ENCODE results near the gene SBF2.

Gene SBF2

DNA sequence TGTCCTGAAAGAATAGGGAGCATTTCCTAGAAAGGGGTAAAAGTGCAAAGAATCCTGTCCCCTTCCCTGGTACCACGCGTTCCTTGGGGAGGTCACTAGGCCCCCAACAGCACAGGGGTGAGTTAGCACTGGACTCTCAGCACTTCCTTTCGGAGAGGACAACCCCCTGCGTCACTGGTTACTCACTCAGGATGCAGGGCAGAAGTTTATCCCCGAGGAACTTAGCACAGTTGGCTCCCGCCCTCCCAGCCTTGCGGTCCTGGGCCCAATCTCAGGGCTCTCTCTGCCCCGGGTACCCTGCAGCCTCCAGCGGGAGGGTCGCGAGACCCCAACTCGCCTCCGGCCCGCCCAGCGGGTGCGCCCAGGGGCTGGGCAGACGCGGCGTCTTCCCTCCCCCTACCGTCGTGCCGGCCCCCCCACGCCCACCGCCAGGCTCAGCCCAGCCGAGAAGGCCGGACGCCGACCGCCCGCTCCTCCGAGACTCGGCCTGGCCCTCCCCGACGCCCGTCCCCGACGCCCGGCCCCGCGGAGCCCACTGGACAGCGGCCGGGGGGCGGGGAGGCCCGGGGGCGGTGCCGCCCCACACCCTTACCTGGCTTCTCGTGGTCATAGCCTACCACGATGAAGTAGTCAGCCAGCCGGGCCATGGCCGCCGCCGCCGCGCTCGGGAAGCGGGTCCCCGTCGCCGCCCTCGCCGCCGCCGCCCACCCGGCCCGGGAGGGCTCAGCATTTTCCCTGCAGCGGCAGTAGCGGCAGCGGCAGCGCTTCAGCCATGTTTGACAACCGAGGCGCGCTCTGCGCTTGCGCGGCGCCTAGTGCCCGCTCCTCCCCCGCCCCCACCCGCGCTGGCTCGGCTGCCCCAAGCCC lies at the start of gene SBF2:
Gene SBF2, minus strand, starts transcription at position 797 of the 867 bp plus-strand sequence. Its CDS starts 150 bp downstream, at position 647.
- TF ChIP-seq GATA3 (IDR thresholded peaks at IDR 0.05; ENCODE audit: low read depth, low read length) = no peak
- no peak for TF ChIP-seq GATA2 (IDR thresholded peaks at IDR 0.05; ENCODE audit: low read depth, low read length)

DNA sequence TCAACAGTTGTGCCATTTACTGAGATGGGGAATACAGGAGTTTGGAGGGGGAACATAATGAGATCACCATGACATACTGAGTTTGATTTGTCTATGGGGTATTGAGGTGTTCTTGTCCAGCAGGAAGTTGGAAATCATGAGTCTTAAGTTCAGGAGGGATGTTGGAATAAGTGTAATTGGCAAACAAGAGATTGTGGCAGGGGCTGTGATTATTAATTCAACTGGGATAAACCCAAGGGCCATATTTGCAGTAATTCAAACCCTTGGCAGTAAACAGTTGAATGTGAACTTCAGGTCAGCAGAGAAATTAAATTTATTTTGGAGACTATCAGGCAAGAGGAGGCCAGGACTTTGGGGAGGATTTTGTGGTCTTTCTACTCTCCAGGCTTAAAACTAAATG lies 44.3 kb upstream of the SBF2 start:
- TF ChIP-seq GATA3 (IDR thresholded peaks at IDR 0.05; ENCODE audit: low read depth, low read length) = no peak

DNA sequence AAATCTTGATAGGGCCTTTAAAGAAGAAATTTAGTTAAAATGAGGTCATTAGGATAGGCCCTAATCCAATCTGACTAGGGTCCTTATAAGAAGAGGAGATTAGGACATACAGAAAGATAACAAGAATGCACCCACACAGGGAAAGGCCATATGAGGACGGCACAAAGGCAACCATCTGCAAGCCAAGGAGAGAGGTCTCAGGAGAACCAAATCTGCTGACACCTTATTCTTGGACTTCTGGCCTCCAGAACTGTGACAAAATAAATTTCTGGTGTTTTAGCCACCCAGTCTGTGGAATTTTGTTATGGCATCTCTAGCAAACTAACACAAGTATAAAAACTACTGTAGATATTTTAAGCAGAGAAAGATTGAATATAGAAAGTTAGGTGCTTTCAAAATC lies 39.5 kb upstream of the SBF2 start:
- TF ChIP-seq GATA2 (IDR thresholded peaks at IDR 0.05; ENCODE audit: low read depth, low read length) = no peak
- no peak for TF ChIP-seq GATA3 (IDR thresholded peaks at IDR 0.05; ENCODE audit: low read depth, low read length)

DNA sequence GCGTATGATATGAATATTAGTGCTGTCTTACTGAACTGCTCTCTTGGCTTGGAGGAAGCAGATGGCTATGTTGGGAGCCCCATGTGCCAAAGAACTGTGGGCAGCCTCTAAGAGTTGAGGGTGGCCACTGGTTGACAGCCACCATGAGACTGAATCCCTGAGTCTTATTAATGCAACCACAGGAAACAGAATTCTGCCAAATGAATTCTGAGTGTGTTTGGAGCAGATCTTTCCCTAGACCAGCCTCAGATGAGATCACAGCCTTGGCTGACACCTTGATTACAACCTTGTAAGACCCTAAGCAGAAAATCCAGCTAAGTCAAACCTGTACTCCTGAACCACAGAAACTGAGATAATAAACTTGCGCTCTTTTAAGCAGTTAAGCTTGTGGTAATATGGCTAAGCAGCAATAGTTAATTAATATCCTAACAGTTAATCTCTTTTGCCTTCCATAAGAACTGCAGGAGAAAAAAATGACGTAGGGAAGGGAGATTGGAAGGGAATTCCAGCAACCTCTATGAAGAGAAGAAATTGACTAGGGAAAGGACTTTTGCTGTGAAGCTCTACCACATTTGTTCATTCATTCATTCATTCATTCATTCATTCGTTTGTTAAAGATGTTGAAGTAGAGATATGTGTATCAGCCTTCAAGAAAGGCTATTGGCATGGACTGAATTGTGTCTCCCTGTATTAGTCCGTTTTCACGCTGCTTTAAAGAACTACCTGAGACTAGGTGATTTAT lies 37.7 kb upstream of the SBF2 start:
- TF ChIP-seq GATA2 (IDR thresholded peaks at IDR 0.05; ENCODE audit: low read depth, low read length) (no peak), GATA3 (IDR thresholded peaks at IDR 0.05; ENCODE audit: low read depth, low read length) (no peak)

DNA sequence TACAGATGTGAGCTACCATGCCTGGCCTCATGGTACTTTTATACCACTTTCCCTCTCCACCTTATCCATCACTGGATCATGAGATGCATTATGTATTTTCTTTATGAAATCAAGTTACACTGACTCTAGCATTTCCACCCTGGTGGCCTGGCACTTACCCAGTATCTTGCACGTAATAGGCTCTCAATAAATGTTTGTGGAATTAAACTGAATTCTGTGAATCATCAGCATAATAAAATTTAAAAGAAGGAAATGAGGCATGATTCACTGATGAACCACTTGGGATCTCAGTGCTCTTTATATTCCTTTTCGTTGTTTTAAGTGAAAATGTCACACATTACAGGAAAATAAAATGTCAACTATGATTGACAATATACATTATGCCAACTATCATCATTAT lies 35.9 kb upstream of the SBF2 start:
- TF ChIP-seq GATA3 (IDR thresholded peaks at IDR 0.05; ENCODE audit: low read depth, low read length) (no peak), GATA2 (IDR thresholded peaks at IDR 0.05; ENCODE audit: low read depth, low read length) (no peak)

DNA sequence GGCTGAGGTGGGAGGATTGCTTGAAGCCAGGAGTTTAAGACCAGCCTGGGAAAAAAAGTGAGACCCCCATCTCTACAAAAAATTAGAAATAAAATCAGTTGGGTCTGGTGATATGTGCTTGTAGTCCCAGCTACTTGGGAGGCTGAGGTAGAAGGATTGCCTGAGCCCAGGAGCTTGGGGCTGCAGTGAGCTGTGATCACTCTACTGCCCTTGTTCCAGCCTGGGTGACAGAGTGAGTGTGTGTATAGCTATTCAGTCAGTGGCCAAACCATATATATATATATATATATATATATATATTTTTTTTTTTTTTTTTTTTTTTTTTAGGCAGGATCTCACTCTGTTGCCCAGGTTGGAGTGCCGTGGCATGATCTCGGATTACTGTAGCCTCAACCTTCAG lies 35.3 kb upstream of the SBF2 start:
- TF ChIP-seq GATA2 (IDR thresholded peaks at IDR 0.05; ENCODE audit: low read depth, low read length) = no peak
- no peak for TF ChIP-seq GATA3 (IDR thresholded peaks at IDR 0.05; ENCODE audit: low read depth, low read length)

DNA sequence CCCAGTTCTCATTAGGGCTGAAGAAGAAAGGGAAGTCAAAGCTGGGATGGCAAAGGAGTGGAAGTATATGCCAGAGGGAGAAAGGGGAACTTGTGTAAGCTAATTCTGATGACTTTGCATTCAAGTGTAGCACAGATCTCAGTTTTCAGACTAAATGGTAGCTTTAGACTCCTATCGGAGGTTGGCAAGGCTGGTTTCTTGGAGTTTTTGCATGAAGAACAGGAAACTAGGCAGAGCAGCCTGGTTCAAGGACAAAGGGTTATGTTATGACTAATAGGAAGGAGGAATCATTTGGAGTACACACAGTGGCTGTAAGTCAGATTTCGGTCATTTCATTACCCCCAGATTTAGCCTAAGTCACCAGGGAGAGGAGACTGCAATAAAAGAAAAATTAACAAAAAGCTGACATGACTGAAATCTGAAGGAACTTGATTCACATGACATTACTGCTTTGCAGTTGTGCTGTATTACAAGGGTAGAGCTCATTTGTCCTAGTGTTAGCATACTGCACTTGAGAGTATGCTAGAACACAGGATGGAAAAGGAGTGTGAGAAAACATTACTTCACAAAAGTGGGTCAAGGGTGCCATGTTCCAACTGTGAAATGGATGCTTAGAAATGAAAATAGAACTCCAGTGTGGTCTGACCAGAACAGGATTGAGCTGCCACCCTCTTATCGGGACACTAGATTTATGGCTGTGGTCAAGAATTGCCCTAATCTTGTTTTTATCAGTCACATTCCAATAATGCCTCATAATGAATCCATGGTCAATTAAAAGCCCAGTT lies 34.5 kb upstream of the SBF2 start:
- no peak for TF ChIP-seq GATA3 (IDR thresholded peaks at IDR 0.05; ENCODE audit: low read depth, low read length)
- no peak for TF ChIP-seq GATA2 (IDR thresholded peaks at IDR 0.05; ENCODE audit: low read depth, low read length)

DNA sequence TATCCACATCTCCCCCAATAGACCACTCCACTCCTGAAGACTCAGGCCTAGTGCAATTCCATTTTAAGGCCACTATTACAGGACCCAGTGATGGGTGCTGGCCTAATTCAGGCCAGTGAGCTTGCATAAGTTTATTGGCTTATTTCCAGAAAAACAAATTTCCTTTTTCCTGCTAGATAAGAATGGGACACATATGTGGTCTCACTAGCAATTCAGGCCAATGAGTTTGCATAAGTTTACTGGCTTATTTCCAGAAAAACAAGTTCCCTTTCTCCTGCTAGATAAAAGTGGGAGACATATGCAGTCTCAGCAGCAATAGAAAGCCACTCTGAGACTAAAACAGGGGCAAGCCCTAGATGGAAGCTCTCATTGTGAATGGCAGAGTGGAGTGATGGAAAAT lies 33.2 kb upstream of the SBF2 start:
- TF ChIP-seq GATA2 (IDR thresholded peaks at IDR 0.05; ENCODE audit: low read depth, low read length) (no peak), GATA3 (IDR thresholded peaks at IDR 0.05; ENCODE audit: low read depth, low read length) (no peak)

DNA sequence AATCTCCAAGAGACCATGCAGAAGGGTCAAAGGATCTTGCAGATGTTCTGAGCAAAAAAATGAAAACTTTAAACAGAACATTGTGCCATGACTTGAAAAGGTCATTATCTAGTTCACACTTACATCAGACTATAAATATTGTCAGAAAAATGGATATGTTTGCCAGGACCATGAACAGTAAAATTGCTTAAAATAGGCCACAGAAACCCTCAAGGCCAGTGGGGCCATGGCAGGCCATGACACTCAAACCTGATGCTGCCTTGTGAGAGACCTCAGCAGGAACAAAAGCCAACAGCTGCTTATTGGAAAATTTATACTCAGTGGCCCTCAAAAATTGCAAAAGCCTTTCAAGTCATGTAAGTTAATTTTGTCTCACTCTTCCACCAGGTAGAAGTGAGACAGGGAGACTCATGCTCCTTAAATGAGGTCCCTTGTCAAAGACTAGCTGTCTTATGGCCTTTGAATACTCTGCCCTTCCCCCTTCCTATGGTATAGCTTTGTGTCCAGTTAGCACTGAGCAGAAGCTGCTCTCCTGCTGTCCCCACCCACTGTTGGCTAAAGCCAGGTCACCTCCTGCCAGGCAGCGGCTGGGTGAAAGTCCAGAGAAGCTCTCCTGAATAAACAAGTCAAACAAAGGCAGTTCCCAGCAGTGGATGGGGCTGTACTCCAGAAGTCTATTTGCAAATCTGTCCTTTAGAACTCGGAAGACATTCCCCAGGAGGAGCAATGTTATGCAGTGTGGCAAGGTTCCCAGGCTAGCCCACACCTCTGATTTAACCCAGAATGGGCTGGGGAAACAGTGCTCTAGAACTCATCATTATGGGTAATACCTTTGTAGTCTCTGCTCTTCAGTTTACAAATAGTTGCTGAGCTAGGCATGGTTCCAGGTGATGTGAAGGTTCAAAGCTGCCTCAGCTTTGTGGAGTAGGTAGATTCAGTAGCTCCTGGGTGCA lies 32.3 kb upstream of the SBF2 start:
- TF ChIP-seq GATA3 (IDR thresholded peaks at IDR 0.05; ENCODE audit: low read depth, low read length) = no peak
- TF ChIP-seq GATA2 (IDR thresholded peaks at IDR 0.05; ENCODE audit: low read depth, low read length) = no peak

DNA sequence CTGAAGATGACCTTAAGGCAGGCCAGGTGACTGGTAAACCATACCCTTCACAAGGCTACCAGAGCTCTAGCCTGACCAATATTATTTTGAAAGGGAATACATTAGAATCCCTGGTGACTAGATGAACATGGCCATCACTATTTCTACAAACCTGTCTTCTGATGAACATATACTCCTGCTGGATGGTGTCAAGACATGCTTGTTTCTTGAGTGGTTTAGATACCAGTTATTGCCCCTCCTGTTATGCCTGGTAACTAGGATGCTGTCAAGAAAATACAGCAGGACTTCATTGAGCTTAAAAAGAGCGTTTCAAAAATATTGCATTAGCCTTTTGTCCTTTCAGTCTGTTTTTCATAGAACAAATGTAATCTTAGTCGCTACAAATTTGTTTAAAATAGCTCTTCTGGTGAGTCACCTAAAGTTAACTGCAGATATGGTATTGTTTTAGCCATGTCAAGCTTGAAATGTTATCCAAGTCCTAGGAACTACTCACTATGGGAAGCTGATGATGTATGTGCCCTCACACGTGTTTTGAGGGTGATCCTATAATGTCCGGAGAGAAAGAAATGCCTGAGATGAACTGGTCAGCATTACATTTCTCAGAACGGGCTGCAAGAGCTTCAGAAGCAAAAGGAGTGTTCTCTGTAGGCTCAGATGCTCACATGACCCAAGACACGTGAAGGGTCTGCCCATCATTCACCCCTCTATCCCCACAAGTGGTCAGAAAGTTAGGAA lies 31.4 kb upstream of the SBF2 start:
- TF ChIP-seq GATA3 (IDR thresholded peaks at IDR 0.05; ENCODE audit: low read depth, low read length) (no peak), GATA2 (IDR thresholded peaks at IDR 0.05; ENCODE audit: low read depth, low read length) (no peak)

DNA sequence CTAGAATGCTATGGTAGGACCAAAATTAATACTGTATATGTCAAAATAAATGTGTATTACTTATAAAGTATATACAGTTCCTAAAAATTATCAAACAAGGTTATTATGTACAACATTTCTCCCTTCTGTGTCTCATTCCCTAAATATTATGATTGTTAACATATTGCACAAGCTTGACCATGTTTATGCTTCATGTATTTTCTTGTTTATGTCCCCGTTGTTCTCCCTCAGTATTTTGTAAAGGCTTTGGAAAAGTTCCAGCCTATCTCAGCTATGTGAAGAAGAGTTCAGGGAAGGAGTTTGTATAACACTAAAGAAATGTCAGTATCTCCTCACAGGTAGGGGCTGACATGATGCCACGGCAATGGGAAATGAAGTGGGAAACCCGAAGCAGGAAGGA lies 30.5 kb upstream of the SBF2 start:
- TF ChIP-seq GATA2 (IDR thresholded peaks at IDR 0.05; ENCODE audit: low read depth, low read length) (no peak), GATA3 (IDR thresholded peaks at IDR 0.05; ENCODE audit: low read depth, low read length) (no peak)

DNA sequence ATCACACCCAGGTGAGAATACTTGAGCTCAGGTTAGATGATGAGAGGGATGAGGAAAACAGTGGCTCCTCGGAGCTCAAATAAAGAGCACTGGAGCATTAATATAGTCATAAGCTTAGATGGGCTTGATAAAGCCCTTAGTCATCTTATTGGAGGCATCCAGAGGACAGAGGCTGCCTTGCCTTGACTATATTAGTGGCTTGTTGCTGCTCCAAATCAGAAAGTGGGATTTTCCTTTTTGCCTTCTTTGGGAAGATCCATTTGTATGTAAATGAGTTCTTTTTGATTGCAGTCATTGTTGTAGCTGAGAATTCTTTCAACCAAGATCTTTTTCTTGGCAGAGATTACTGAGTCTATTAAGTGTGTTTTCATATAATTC lies 29.8 kb upstream of the SBF2 start:
- TF ChIP-seq GATA3 (IDR thresholded peaks at IDR 0.05; ENCODE audit: low read depth, low read length) = no peak
- no peak for TF ChIP-seq GATA2 (IDR thresholded peaks at IDR 0.05; ENCODE audit: low read depth, low read length)

All from SH-SY5Y (cell line).